Caco-2 (cell line): Measurements from ENCODE around the gene EFR3B. TPM values are rescaled to one million over a fixed set of nuclear protein-coding genes. Genes with fewer than 3 reads are reported as not detected.

Experiments used
- BruUV-seq: library from RNA; stranded (reverse); fragments of 400-500 nt; replicated peaks from 2 replicates; lab custom pipeline; 2021; lab: Mats Ljungman, UMichigan
- CTCF ChIA-PET: fragments of 300-600 bp; sonication (Branson Sonifier 250); formaldehyde crosslinking; loops from one replicate; lab custom pipeline; 2022; ENCODE audit warnings: antibody characterized with exemption; lab: Charles Lee
- POLR2A ChIA-PET: fragments of 300-600 bp; sonication (Branson Sonifier 250); formaldehyde crosslinking; loops from one replicate; lab custom pipeline; 2022; ENCODE audit warnings: antibody characterized with exemption; lab: Charles Lee
- DNase-seq, 2 experiments: peaks; one replicate each; pipeline versions ENCODE4 v3.0.0 to v3.0.0-alpha.2; 2020 to 2022
- H3K27me3 ChIP-seq: replicated peaks from 2 replicates; pipeline ENCODE4 v1.6.0; 2011; ENCODE audit warnings: low read length; ENCODE audit not compliant: control insufficient read depth, insufficient read depth
- H3K36me3 ChIP-seq: 2 replicates; pipeline ENCODE4 v1.5.1; 2011; ENCODE audit warnings: low read length; ENCODE audit not compliant: control insufficient read depth, insufficient read depth
- H3K4me1 ChIP-seq: fragments of 250-450 bp; sonication (Bioruptor Pico); 2 replicates; pipeline ENCODE4 v1.5.1; 2020; ENCODE audit warnings: mild to moderate bottlenecking
- H3K4me3 ChIP-seq: 2 replicates; pipeline ENCODE4 v1.5.1; 2011; ENCODE audit warnings: low read depth, mild to moderate bottlenecking, control low read depth, low read length
- H3K9me3 ChIP-seq: fragments of 250-450 bp; sonication (Bioruptor Pico); 2 replicates; pipeline ENCODE4 v1.5.1; 2020; ENCODE audit warnings: mild to moderate bottlenecking, moderate library complexity
- H3K27ac Mint-ChIP-seq: one replicate; pipeline ENCODE4 v1.8.0; 2022; ENCODE audit warnings: mixed read lengths; ENCODE audit not compliant: unreplicated experiment
- H3K27me3 Mint-ChIP-seq: one replicate; pipeline ENCODE4 v1.8.0; 2022; ENCODE audit warnings: mixed read lengths; ENCODE audit not compliant: insufficient read depth, unreplicated experiment
- H3K36me3 Mint-ChIP-seq: one replicate; pipeline ENCODE4 v1.8.0; 2022; ENCODE audit warnings: mild to moderate bottlenecking, mixed read lengths; ENCODE audit not compliant: insufficient read depth, unreplicated experiment
- H3K4me1 Mint-ChIP-seq: one replicate; pipeline ENCODE4 v1.8.0; 2022; ENCODE audit warnings: low read depth, mixed read lengths; ENCODE audit not compliant: unreplicated experiment
- H3K4me3 Mint-ChIP-seq: one replicate; pipeline ENCODE4 v1.8.0; 2022; ENCODE audit warnings: mild to moderate bottlenecking, moderate library complexity, mixed read lengths; ENCODE audit not compliant: unreplicated experiment
- H3K9me3 Mint-ChIP-seq: one replicate; pipeline ENCODE4 v1.8.0; 2022; ENCODE audit warnings: mixed read lengths; ENCODE audit not compliant: unreplicated experiment
- CTCF ChIP-seq, 2 experiments: fragments of 200-600 bp in 1 of 2; IDR thresholded peaks; 1 replicate in 1 of 2; 2 replicates in 1 of 2; pipeline versions ENCODE4 v1.5.1 to v1.8.0; 2011 to 2022; ENCODE audit warnings: antibody characterized with exemption in 1 of 2, control low read depth in 1 of 2, inconsistent platforms in 1 of 2, low read depth in 1 of 2, low read length in 1 of 2, mild to moderate bottlenecking in 1 of 2, moderate library complexity in 1 of 2; ENCODE audit not compliant: insufficient read depth in 1 of 2, severe bottlenecking in 1 of 2, unreplicated experiment in 1 of 2
- intact Hi-C: fragments of 100-400 bp; cut with micrococcal nuclease; formaldehyde crosslinking; loops from one replicate; pipeline ENCODE4 v1.10.0; 2022; ENCODE audit not compliant: unreplicated experiment
- total RNA-seq: library from RNA; stranded (reverse); gene quantifications from 2 replicates; pipeline ENCODE4 v1.2.3, GENCODE V29; 2022

EFR3B gene
- total RNA-seq, 1 experiment from 2014 or later: 19.1 TPM

GRCh38 chr2:25054720-25055119 is 12.8 kb downstream of the EFR3B start:
- POLR2A ChIA-PET: interaction anchor here (0.7 to 1.2 kb wide), 2 partner anchors 13 to 33 kb away, joined by 4 to 5 read pairs; no protein-coding TSS in a partner anchor
- peaks cover 23% of the 10 kb centered on the region for H3K4me1 Mint-ChIP-seq

GRCh38 chr2:25055376-25055920 is 13.6 kb downstream of the EFR3B start:
- Histone ChIP-seq H3K9me3 (no peaks in the 10 kb centered on the region), H3K4me1 (peaks cover 25% of the 10 kb centered on the region), H3K4me3 (no peak overlapping the region), H3K27me3 (no peaks in the 10 kb centered on the region), H3K36me3 (no peaks in the 10 kb centered on the region)
- Mint-ChIP-seq H3K27ac (peak overlapping the region; percentile 25), H3K27me3 (no peaks in the 10 kb centered on the region), H3K36me3 (no peaks in the 10 kb centered on the region), H3K9me3 (no peaks in the 10 kb centered on the region), H3K4me3 (no peak overlapping the region), H3K4me1 (peaks cover 17% of the 10 kb centered on the region)
- no peak for TF ChIP-seq CTCF (IDR thresholded peaks at IDR 0.05; ENCODE audit: insufficient read depth in 1 of 2, low read depth in 1 of 2, low read length in 1 of 2, severe bottlenecking in 1 of 2, unreplicated experiment in 1 of 2)
- POLR2A ChIA-PET: interaction anchor here (1.2 kb wide), 1 partner anchor 14 kb away, joined by 5 read pairs; no protein-coding TSS in a partner anchor
- intact Hi-C loops: loop anchor here (2.0 kb wide), 1 partner anchor 73 kb away; no protein-coding TSS in a partner anchor
- no TSS peak for BruUV-seq
- no peak for DNase-seq
- CTCF ChIA-PET: interaction anchor here (0.9 to 2.0 kb wide), 4 partner anchors 10 to 80 kb away, joined by 3 to 8 read pairs (median 6); partner anchors contain the start of gene EFR3B

More at GRCh38 chr2:25054720-25055119, 12.8 kb downstream of the EFR3B start:
- Mint-ChIP-seq H3K27ac (peak overlapping the region; percentile 25), H3K36me3 (peaks cover under 1% of the 10 kb centered on the region), H3K27me3 (no peaks in the 10 kb centered on the region), H3K4me3 (no peak overlapping the region), H3K9me3 (no peaks in the 10 kb centered on the region)
- peak; percentile 62 to 69 for DNase-seq
- no peaks in the 10 kb centered on the region for H3K9me3 ChIP-seq
- no peaks in the 10 kb centered on the region for H3K36me3 ChIP-seq
- intact Hi-C loops: loop anchor here (1.0 to 2.0 kb wide), 2 partner anchors 12 to 74 kb away; partner anchors contain the start of gene EFR3B
- no peak overlapping the region for H3K4me3 ChIP-seq
- CTCF ChIA-PET: interaction anchor here (0.9 to 2.0 kb wide), 2 partner anchors 74 to 79 kb away, joined by 4 to 8 read pairs; no protein-coding TSS in a partner anchor
- no peaks in the 10 kb centered on the region for H3K27me3 ChIP-seq
- peaks cover 25% of the 10 kb centered on the region for H3K4me1 ChIP-seq
- no TSS peak for BruUV-seq
- TF ChIP-seq CTCF (IDR thresholded peaks at IDR 0.05; ENCODE audit: insufficient read depth in 1 of 2, low read depth in 1 of 2, low read length in 1 of 2, severe bottlenecking in 1 of 2, unreplicated experiment in 1 of 2): peak; percentile 15 to 36

- H3K27ac Mint-ChIP-seq: peak overlapping the region; percentile 77
- H3K27me3 Mint-ChIP-seq: no peaks in the 10 kb centered on the region
- no TSS peak for BruUV-seq
- H3K27me3 ChIP-seq: no peaks in the 10 kb centered on the region
- ChIA-PET CTCF (interaction anchor here (0.8 to 2.0 kb wide), 4 partner anchors 11 to 81 kb away, joined by 3 to 8 read pairs (median 6); partner anchors contain the start of gene EFR3B), POLR2A (interaction anchor here (1.2 kb wide), 1 partner anchor 15 kb away, joined by 5 read pairs; no protein-coding TSS in a partner anchor)
- H3K9me3 Mint-ChIP-seq: no peaks in the 10 kb centered on the region
- H3K36me3 Mint-ChIP-seq: no peaks in the 10 kb centered on the region
- intact Hi-C loops: loop anchor here (2.0 kb wide), 1 partner anchor 23 kb away; no protein-coding TSS in a partner anchor
- peak in 1 of 2 experiments; percentile 57 for DNase-seq
- H3K36me3 ChIP-seq: no peaks in the 10 kb centered on the region
- H3K4me3 ChIP-seq: no peak overlapping the region
- peaks cover 17% of the 10 kb centered on the region for H3K4me1 Mint-ChIP-seq
- TF ChIP-seq CTCF (IDR thresholded peaks at IDR 0.05; ENCODE audit: insufficient read depth in 1 of 2, low read depth in 1 of 2, low read length in 1 of 2, severe bottlenecking in 1 of 2, unreplicated experiment in 1 of 2): no peak
- peaks cover 25% of the 10 kb centered on the region for H3K4me1 ChIP-seq
- H3K9me3 ChIP-seq: no peaks in the 10 kb centered on the region
- H3K4me3 Mint-ChIP-seq: no peak overlapping the region
These were observed 14.4 kb downstream of the EFR3B start for GRCh38 chr2:25056098-25056821.
